Pancreas (tissue), 10 donors: ENCODE data around the gene IMPDH1. TPM values are rescaled to one million over a fixed set of nuclear protein-coding genes. Genes with fewer than 3 reads are reported as not detected.
A peak's percentile ranks its signal among the peaks of the same experiment; 100 is the strongest.

Source experiments
- ATAC-seq, 4 donors: fragments of 200-7000 bp; cut with Tn5 transposase; one replicate each; pipeline versions ENCODE4 v1.8.0 to v1.9.1; 2020; ENCODE audit warnings: mild to moderate bottlenecking in 4 of 4, moderate library complexity in 4 of 4
- DNase-seq, 6 donors: peaks; one replicate each; pipeline ENCODE4 v3.0.0-alpha.2; 2020
- FAIRE-seq: peaks from 2 replicates; lab custom pipeline; 2012; peaks lifted over from hg19 to GRCh38; lab: Jason Lieb, UNC
- H3K27ac ChIP-seq, 4 donors: fragments of 200-600 bp; sonication (generic); 1 replicate in 3 of 4; 2 replicates in 1 of 4; pipeline versions ENCODE4 v1.5.0 to v1.8.0; 2020
- H3K27me3 ChIP-seq, 4 donors: fragments of 200-600 bp; one replicate each; pipeline ENCODE4 v1.8.0; 2021
- H3K36me3 ChIP-seq, 3 donors: fragments of 200-600 bp; sonication (generic) in 1 of 3; one replicate each; pipeline versions ENCODE4 v1.5.0 to v1.8.0; 2020 to 2021
- H3K4me1 ChIP-seq, 3 donors: fragments of 200-600 bp; one replicate each; pipeline ENCODE4 v1.8.0; 2021
- H3K4me3 ChIP-seq, 4 donors: fragments of 200-600 bp; sonication (generic) in 2 of 4; one replicate each; pipeline versions ENCODE4 v1.5.0 to v1.8.0; 2020 to 2021
- H3K9me3 ChIP-seq, 4 donors: fragments of 200-600 bp; one replicate each; pipeline ENCODE4 v1.8.0; 2021
- CTCF ChIP-seq, 4 donors: fragments of 200-600 bp; sonication (generic) in 3 of 4; IDR thresholded peaks; one replicate each; pipeline versions ENCODE4 v1.5.0 to v1.8.0; 2021; ENCODE audit warnings: antibody characterized with exemption in 4 of 4
- WGBS, 2 donors: extraction: QIAGEN DNeasy Blood & Tissue Kit; methylation state at CpG; one replicate each; pipeline ENCODE4 v1.1.7; 2013; 5-methylcytosine and 5-hydroxymethylcytosine counted together
- intact Hi-C, 3 donors: fragments of 100-400 bp; cut with DNase I; formaldehyde crosslinking; loops; one replicate each; pipeline versions ENCODE4 v1.11.1 to v1.14.2; 2022
- polyA plus RNA-seq, 2 donors: library from polyadenylated mRNA; stranded (reverse); fragments of 200-250 nt; gene quantifications; one replicate each; pipeline ENCODE4 v1.2.3, GENCODE V29; 2013
- total RNA-seq, 6 donors: library from RNA; stranded (reverse); fragmentation: NEBNext Ultra II Directional in 4 of 6; extraction: Animal tissue kit (Norgen Biotek cat#: 25700) in 4 of 6; gene quantifications; one replicate each; pipeline versions ENCODE4 v1.2.1 to v1.2.4, GENCODE V29; 2021 to 2023
- donor health status: healthy with polysubstance abuse.
- donor health status: DM: no; HTN: no; CAD: no; lungs with moderate emphysema.
- donor health status: DM: no; HTN: no; CAD: no.
- donor health status: control.
- donor health status: control.
- donor health status: Bipolar disorder and iron deficiency.
- donor health status: DM: yes; HTN: yes; CAD: no.
- donor health status: DM: no; HTN: no; CAD: no.
- donor health status: DM: no; HTN: no; CAD: no.
- donor health status: DM: yes; HTN: yes; CAD: no.

IMPDH1 gene
- total and polyA plus RNA-seq, 8 donors = 16.8 to 26.0 (median 19.8) TPM

GRCh38 chr7:128381161-128381821 lies 28.5 kb downstream of the IMPDH1 start:
- intact Hi-C loops = loop anchor here in 1 of 3 donors (5.0 kb wide), 1 partner anchor 34 kb away; no protein-coding TSS in a partner anchor
- peak in 1 of 4 donors; percentile 44 for ATAC-seq
- Histone ChIP-seq H3K27ac (no peak overlapping the region), H3K9me3 (no peaks in the 10 kb centered on the region), H3K27me3 (no peaks in the 10 kb centered on the region), H3K4me1 (no peaks in the 10 kb centered on the region), H3K4me3 (no peak overlapping the region), H3K36me3 (no peaks in the 10 kb centered on the region)
- peak in 1 of 4 donors; percentile 24 for TF ChIP-seq CTCF (IDR thresholded peaks at IDR 0.05)
- 61 to 62% methylated on average over 19 of the region's 19 CpGs for WGBS, 2 donors
- FAIRE-seq = no peak
- DNase-seq = peak in 1 of 6 donors; percentile 24

- no peaks in the 10 kb centered on the region for H3K4me1 ChIP-seq
- intact Hi-C loops = loop anchor here in 1 of 3 donors (5.0 kb wide), 1 partner anchor 33 kb away; no protein-coding TSS in a partner anchor
- WGBS, 2 donors = 90 to 95% methylated on average over 3 of the region's 3 CpGs
- no peaks in the 10 kb centered on the region for H3K36me3 ChIP-seq
- H3K9me3 ChIP-seq = no peaks in the 10 kb centered on the region
- H3K27ac ChIP-seq = no peak overlapping the region
- ATAC-seq = peak in 1 of 4 donors; percentile 11
- DNase-seq = no peak
- no peaks in the 10 kb centered on the region for H3K27me3 ChIP-seq
- no peak overlapping the region for H3K4me3 ChIP-seq
- no peak for FAIRE-seq
- TF ChIP-seq CTCF (IDR thresholded peaks at IDR 0.05) = no peak
These were observed 29.2 kb downstream of the IMPDH1 start for GRCh38 chr7:128380483-128381106.

- WGBS, 2 donors = 83 to 84% methylated on average over 6 of the region's 6 CpGs
- Histone ChIP-seq H3K36me3 (no peaks in the 10 kb centered on the region), H3K9me3 (no peaks in the 10 kb centered on the region), H3K4me1 (no peaks in the 10 kb centered on the region), H3K27ac (no peak overlapping the region), H3K27me3 (no peaks in the 10 kb centered on the region), H3K4me3 (no peak overlapping the region)
- intact Hi-C loops = loop anchor here in 1 of 3 donors (5.0 kb wide), 1 partner anchor 33 kb away; no protein-coding TSS in a partner anchor
- no peak for FAIRE-seq
- ATAC-seq = no peak
- no peak for TF ChIP-seq CTCF (IDR thresholded peaks at IDR 0.05)
- no peak for DNase-seq
These were observed 29.8 kb downstream of the IMPDH1 start for GRCh38 chr7:128379900-128380479.

- intact Hi-C loops = no loop called here
- H3K9me3 ChIP-seq = no peaks in the 10 kb centered on the region
- H3K27ac ChIP-seq = no peak overlapping the region
- H3K4me1 ChIP-seq = no peaks in the 10 kb centered on the region
- FAIRE-seq (no peak), DNase-seq (no peak), ATAC-seq (no peak)
- WGBS, 2 donors = 33 to 39% methylated on average over 2 of the region's 2 CpGs
- no peak overlapping the region for H3K4me3 ChIP-seq
- no peaks in the 10 kb centered on the region for H3K36me3 ChIP-seq
- no peak for TF ChIP-seq CTCF (IDR thresholded peaks at IDR 0.05)
- H3K27me3 ChIP-seq = no peaks in the 10 kb centered on the region
These were observed 31.1 kb downstream of the IMPDH1 start for GRCh38 chr7:128378637-128379036.
